ENCODE data around the gene PJA2. TPM values are rescaled to one million over a fixed set of nuclear protein-coding genes. Genes with fewer than 3 reads are reported as not detected.

The PJA2 gene
- total and polyA plus RNA-seq, 2 of the 8 experiments (the other 6 are each of a cell fraction or from before 2014, with no cell fraction given), result 15.3 to 47.7 TPM

DNA sequence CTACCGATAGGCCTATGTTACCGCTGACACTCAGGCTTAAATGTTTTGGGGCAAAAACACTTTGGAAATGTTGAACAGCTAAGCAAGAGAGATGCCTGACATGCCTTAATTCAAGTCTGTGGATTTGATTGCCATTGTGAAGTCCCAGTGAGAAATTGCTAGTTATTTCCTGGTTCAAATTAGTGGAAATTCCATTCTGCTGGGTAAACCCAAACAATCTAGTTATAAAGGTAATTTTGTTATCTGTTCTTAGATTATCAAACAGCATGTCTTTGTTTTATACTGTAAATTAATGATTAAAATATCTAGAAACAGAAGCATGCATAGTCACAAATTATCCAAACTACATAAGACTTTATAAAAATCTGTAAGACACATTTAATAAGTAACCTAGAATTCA lies 96.6 kb downstream of the PJA2 start (continued):
- TF ChIP-seq KDM5A (IDR thresholded peaks at IDR 0.05; ENCODE audit: low read length), result no peak
- no peak for TF ChIP-seq PHF8 (conservative IDR thresholded peaks at IDR 0.05; ENCODE audit: low read depth, low read length)
- TF ChIP-seq MAFK (IDR thresholded peaks at IDR 0.05; ENCODE audit: low read depth, low read length), result no peak
- no peak for TF ChIP-seq TCF12 (IDR thresholded peaks at IDR 0.05; ENCODE audit: low read depth, low read length)

All from H1 (cell line).